NCI-H1092 treated with DMSO at 0.1 percent for 48 hours (cell line): Measurements from ENCODE around the gene SURF1.
"Not testable (repeated sequence)": the region's sequence is repeated elsewhere in the genome, so short reads cannot be mapped to it uniquely, and the experiment has no call there.

ENCODE experiments used
- DNase-seq: peaks from one replicate; lab custom pipeline; 2025; lab: John Stamatoyannopoulos, UW

The SURF1 gene

GRCh38 chr9:133383438-133383837 lies 27.2 kb upstream of the SURF1 start:
- no peak for DNase-seq

GRCh38 chr9:133382507-133383141 lies 26.3 kb upstream of the SURF1 start:
- DNase-seq, result no peak

DNA sequence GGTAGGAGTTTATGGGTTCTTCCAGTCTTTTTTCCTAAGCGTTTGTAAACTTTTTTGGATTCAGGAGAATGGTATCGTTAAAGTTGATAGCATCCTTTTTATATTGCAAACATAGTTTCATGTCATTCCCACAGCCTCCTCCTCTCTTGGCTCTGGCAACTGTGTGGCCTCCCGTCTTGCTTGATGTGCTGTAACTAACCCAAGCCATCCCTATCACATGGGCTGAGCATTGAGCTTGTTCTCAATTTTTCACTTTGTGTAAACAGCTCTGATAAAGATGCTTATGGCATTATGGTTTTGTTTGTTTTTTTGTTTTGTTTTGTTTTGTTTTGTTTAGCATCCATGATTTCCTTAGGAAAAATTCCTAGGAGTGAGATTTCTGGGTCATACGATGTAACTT lies 24.4 kb upstream of the SURF1 start:
- no peak for DNase-seq

GRCh38 chr9:133379153-133380086 lies 23.1 kb upstream of the SURF1 start:
- DNase-seq, result no peak

- DNase-seq, result no peak
Measured at GRCh38 chr9:133378408-133378962, 22.2 kb upstream of the SURF1 start.

GRCh38 chr9:133377721-133378216 lies 21.5 kb upstream of the SURF1 start:
- DNase-seq, result no peak

- not testable (repeated sequence) for DNase-seq
Measured at GRCh38 chr9:133377280-133377679, 21.0 kb upstream of the SURF1 start.

DNA sequence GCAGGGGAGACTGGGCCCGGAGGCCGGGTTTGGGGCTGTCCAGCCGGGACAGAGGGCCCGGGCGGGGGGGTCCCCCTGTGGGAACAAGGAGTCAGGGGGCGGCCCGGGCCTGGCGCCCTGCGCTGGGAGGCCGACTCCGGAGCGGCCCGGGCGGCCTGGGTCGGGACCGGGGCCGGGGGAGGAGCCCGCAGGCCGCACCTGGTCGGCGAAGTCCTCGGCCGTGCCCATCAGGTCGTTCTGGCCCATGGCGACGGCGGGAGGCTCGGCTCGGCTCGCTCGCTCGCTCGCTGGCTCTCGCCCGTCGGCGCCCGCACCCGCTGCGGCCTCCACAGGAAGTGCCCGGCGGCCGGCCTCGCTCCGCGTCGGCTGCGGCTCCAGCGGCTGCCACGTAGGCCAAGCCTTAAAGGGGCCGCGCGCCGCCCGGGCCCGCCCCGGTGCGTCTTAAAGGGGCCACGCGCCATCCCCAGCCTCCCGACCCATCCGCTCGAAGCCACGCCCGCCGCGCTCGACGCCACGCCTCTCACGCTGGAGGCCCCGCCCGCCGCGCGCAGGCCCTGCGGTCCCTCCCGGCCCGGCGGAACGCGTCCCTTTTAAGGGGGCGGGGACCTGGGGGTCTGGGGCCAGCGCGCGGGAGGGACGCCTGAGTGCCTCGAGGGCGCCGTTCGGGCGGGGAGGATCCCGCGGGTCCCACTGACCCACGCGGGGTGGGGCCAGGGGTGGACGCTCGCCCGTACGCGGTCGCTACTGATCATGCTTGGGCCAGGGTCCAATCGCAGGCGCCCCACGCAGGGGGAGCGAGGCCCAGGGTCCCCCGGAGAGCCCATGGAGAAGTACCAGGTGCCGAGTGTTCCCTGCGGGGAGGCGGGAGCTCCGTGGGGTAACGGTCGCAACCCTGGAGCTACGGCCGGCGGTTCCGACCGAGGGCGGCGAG lies 19.7 kb upstream of the SURF1 start, which contains the start of the genes STKLD1 and SURF4:
TSS of gene STKLD1 (plus strand) at position 643 of the 931 bp plus-strand sequence. CDS start at position 751, 108 bp downstream.
TSS of gene SURF4 (minus strand) at position 337 of the 931 bp plus-strand sequence. CDS start at position 246, 91 bp downstream.
- peak; percentile 94 for DNase-seq

DNA sequence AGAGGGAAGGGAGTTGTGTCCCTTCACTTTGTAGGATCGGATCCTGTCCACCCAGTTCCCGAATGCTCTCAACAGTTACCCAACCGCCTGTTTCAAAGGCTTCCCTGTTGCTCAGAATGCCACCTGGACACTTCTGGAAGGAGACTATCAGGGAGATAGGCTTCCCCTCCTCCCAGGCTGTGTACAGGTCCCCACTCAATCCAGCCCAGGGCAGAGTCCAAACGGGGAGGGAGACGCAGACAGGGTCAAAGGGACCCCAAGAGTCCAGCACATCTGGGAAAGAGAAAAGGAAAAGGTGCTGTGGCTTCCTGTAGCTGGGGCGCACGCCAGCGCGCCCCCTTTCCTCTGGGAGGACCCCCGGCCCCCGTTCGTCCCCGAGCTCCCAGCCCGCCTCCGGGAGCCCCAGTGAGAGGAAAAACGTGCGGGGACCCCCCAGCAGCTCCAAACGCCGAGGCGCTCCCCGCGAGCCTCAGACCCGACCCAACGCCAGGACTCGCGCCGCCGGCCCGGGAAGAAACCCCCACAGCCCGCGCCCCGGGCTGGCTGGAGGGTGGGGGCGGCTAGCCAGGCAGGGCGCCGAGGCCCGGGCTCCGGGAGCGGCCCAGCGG lies 18.9 kb upstream of the SURF1 start:
- DNase-seq, result peak; percentile 10

- no peak for DNase-seq
Measured at GRCh38 chr9:133374612-133375115, 18.4 kb upstream of the SURF1 start.

GRCh38 chr9:133372144-133372543 lies 15.9 kb upstream of the SURF1 start:
- DNase-seq, result no peak

GRCh38 chr9:133371261-133371711 lies 15.0 kb upstream of the SURF1 start:
- DNase-seq, result no peak

- no peak for DNase-seq
Measured at GRCh38 chr9:133370685-133371084, 14.4 kb upstream of the SURF1 start.

- no peak for DNase-seq
Measured at GRCh38 chr9:133369933-133370332, 13.6 kb upstream of the SURF1 start.

DNA sequence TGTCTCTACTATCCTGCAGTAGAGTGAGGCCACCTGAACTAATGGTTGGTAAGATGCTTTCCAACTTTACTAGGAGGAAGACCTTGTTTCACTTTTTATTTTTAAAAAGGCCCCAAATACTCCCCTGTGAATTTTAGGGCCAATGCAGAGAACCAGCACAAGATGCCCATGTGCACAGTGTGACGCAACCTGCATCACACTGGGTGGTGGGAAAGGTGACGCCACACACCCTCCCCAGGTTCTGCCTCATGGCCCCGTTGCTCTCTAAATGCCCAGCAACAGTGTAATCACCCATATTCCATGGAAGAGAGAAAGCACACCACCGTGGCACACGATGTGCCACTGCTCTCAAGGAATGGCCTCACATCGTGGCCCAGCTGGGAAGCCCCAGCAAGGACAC lies 13.1 kb upstream of the SURF1 start:
- DNase-seq, result no peak

DNA sequence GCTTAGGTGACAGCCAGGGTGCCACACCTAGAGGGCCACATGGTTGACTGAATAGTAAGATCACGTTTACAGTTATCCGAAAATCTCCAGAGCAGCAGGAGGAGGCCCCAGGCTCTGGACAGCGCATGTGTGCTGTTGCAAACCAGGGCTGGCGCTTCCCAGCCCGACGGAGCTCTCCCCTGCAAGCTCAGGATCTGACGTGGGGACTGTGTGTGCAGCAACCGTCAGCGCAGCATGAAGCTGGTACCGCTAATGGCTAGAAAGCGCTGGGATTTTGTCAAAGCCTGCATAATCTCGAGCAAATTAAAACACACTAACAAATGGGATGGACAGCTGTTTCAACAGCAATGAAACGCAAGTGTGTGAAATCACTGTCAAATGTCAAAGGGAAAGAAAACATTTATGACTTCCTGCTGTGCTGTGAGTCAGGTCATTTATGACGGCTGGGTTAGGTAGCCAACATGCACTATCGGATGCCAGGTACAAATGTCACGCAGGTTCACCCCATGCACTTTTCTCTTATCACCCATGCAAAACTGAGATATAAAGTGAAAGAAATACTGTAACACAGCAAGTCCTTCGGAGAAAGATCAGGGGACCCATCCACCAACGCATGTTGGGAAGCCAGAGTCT lies 12.1 kb upstream of the SURF1 start:
- DNase-seq, result peak; percentile 72

- no peak for DNase-seq
Measured at GRCh38 chr9:133367778-133368177, 11.5 kb upstream of the SURF1 start.

DNA sequence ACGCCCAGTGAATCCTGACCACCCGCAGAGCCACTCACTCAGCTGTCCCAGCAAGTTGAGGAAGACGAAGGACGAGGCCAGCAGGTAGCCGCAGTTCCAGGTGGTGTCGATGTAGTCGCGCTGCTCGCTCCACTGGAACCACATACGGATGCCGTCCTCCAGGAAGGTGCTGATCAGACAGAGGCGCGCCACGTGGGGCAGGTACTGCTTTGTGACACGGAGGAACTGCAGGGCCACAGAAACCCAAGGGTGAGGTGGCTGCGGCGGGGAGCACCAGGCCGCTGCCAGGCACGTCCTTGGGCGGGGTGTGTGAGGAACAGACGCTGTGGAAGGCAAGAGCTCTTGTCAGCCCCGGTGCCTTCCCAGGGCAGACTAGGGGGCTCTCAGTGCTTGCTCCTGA lies 10.9 kb upstream of the SURF1 start:
- DNase-seq, result no peak

GRCh38 chr9:133366435-133366834 lies 10.1 kb upstream of the SURF1 start:
- no peak for DNase-seq

- no peak for DNase-seq
Measured at GRCh38 chr9:133362359-133363044, 6.2 kb upstream of the SURF1 start.
